ENCODE measurements around the gene NEUROG2.
"Not testable (repeated sequence)": the region's sequence is repeated elsewhere in the genome, so short reads cannot be mapped to it uniquely, and the experiment has no call there.

The NEUROG2 gene

DNA sequence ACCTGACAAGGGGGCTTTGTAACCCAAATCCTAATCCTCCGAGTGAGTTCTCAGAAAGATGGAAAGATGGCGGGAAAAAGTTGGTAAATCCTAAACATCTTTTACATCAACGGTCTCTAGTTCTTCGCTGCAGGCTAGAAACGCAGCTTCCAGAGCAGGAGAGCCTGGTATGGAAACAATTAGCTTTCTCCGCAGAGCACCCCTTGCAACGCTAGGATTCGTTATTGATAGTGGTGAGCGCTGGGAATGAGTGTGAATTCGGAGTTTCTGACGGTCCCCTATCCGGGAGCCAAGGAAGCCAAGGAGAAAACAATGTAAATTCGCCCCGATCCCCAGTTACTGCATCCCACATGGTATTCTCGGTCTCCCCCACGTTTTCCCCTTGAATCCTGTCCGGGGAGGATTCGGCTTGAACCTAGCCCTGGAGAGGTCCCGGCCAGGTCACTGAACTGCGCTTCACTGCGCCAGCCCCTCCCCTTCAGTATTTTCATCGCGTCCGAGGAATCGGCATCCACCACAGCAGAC, 4.7 kb upstream of the NEUROG2 start:
- DNase-seq = no peak

DNA sequence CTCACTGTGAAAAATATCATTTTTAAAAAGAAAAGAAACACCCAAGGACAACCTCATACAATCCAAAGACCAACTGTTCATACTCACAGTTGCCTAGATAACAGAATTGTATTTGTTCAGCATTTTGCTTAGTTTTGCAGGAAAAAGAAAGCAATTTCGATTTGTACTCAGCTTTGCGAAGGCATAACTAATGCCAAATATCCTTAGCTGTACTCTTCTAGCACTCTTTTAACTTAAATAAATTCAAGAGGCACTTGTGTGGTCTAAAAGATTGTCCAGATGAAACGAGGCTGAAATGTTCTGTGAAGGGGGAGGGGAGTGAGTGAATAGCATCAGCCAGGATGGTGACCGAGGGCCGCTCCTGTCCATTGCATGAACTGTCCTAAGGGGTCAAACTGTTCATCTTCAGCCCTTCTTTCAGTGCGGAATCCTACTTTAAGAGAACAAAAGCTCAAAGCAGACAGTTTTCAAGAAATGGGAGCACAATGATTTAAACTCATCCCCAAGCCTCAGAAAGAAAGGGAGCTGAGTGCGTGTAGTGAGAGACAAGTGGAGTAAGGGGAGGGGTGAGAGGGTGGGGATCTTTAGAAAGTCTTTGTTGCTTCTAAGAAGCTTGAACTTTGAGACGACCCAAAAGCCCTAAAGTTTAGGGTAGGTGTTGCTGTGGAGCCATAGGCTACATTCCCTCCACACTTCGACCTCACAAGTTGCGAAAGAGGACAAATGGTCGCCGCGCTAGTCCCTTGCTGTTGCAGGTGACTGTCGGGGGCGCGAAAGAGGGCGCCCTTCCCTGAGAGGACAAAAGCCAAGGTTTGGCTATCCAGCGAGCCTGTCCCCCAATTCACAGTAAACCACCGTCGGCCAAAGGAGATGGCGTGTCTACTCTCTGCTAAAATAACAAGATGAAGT, 4.0 kb upstream of the NEUROG2 start:
- no peak for DNase-seq

DNA sequence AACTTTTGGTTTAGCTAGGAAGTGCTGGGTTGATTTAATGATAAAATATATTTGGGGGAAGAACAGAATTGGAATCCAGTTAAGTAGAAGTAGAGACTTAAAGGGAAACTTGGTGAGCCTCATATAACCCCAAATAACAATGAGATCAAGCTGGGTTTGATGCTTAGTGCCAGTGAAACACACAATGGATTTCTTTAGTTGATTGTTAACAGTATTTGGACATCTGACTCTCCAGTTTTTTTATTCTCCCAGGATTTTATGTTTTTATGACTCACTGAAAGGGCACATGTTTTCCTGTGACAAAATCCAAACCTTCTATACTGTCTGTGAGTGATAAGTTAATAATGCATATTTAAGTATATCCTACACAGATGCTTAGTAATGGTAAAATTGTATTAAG, 2.7 kb upstream of the NEUROG2 start:
- no peak for DNase-seq

DNA sequence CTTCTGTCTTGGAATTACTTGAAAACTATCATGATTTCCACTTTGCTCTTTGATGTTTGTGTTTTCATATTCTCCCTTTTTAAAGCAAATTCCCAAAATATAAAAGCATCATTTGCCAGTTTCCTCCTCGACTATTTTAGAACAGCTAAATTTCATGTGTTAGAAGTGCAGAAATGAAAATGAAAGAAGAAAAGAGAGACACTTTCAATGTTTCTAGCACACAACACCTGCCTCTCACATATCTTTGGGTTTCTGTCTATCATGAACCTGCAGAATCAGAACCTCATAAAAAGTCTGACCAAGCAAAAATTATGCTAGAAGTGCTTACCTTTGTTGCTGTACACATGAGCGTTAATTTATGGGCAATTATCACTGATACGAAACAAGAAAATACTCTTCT, 1.9 kb upstream of the NEUROG2 start:
- DNase-seq = no peak

DNA sequence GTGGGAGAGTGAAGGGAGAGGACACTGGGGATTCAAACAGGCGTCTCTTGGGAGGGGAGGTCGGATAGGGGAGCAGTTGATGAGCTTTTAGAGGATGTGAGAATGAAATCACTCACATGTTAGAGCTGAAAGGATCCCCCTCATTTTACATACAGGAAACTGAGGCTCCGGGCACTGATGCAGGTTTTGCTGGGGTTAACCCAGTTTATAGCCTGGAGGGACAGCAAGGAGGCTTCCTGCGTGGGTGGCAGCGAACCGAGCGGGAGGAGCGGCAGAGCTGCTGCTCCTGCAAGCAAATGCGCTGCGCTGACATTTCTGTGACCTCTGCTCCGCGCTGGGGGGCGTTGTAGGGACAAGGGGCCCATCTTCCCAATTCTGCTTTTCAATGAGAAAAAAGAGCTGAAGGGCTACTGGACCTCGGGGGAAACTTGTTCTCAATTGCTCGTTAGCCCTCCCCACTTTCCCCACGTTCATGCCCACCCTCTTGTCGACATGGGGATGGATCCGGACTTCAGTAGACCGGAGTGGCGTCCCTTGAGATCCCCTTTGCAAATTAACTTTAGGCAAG, 1.2 kb upstream of the NEUROG2 start:
- no peak for DNase-seq

DNA sequence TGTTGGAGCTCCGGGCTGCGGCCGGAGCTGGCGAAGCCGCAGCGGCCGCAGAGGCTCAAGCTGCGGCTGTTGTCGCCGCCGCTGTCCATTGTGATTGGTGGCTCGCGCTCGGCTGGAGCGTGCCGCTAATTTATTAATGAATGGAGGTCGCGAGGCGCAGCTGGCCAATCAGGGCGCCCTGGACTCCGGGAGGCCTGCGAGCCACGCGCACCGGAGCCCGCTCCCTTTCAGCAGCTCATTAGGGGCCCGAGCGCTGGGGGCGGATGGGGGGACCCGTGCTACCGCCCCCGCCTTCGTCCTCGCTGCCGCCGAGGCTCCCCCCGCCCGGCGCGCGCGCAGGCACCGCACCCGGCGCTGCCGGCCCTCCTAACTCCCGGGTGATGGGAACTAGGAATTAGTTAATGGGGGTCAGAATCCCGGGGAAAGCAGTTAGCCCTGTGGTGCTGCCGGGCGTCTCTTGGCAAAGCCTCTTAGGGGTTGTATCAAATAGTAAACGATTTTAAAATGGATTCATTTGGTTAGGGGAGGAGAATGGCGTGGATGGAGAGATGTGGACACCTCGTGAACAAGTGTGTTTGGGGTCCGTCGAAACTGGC, 589 bp upstream of the NEUROG2 start:
- no peak for DNase-seq

DNA sequence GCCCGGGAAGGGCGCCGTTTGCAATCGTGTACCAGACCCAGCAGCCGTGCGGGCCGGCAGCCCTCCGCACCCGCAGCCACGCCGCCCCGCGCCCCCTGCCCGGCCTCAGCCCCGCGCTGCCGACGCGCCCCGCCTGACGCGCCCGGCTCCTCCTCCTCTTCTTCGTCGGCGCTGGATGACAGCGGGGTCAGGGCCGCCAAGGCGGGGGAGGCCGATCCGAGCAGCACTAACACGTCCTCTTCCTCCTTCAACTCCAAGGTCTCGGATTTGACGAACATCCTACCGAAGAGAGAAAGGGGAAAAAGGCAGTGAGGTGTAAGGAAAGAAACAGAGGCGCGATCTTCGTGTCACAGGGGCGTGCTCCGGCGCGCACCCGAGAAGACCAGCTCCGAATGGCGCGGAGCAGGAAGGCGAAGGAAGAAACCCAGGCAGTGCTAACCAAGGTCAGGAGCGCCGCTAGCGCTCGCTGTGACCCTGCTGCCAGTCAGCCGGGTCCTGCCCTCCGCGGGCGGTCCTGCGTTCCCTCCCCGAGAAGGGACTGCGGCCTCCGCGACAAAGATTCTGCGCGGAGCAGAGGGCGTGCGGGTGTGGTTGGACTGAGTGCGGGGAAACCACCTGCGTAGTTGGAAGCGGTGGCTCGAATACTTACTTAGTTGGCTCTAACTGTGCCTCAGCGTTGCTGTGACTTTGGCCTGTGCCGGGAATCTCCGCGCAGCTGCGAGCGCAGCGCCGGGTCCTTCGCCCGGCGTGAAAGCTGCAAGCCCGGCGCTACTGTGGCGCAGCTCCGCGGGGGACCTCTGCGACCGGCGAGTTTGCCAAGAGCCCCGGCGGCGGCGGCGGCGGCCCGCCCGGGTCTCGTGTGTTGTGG, 548 bp downstream of the NEUROG2 start:
- DNase-seq = peak; percentile 31

DNA sequence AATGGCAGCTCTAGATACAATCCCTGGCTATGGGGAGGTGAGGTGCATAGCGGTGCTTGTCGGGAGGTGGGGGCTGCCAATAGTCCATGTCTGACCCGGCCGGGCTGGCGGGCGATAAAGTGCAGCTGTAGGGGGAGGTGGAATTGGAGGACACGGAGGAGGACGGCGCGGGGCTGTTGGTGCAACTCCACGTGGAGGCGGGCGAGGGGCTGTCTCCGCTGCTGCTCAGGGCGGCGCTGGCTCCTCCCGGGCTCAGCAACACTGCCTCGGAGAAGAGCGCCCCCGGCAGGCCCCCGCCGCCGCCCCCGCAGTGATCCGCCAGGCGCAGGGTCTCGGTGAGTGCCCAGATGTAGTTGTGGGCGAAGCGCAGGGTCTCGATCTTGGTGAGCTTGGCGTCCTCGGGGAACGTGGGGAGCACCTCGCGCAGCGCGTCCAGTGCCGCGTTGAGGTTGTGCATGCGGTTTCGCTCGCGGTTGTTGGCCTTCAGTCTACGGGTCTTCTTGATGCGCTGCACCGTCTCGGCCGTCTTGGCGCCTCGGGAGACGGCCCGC, 1.3 kb downstream of the NEUROG2 start:
- no peak for DNase-seq

DNA sequence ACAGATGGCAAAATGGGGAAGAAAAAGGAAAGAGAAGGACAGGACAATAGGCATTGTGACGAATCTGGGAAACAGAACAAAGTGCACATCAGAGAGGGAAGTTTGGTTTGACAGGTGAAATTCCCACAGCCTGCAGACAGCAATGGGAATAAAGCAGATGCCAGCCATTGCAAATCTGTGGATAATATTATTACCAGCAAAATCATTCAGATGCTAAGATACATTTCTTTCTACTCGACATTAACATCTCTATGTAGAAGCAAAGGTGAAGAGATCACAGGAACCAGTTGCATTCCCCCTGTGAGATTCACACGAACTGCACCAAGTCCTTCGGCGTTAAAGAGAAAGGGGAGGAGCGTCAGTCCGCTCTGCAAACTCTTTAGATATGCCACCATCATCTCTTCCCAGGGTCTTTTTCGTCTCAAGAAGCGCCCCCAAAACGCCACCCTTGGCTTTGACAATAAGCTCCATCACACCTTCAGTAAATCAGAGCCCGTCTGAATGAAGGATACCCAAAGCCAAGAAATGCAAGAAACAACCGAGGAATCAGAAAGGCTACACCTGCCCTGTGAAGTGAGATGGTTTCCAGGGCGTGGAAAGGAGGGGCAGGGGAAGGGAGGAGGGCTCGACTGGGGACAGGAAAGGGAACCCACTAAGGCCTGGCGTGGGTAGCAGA, 1.9 kb downstream of the NEUROG2 start:
- DNase-seq = no peak

DNA sequence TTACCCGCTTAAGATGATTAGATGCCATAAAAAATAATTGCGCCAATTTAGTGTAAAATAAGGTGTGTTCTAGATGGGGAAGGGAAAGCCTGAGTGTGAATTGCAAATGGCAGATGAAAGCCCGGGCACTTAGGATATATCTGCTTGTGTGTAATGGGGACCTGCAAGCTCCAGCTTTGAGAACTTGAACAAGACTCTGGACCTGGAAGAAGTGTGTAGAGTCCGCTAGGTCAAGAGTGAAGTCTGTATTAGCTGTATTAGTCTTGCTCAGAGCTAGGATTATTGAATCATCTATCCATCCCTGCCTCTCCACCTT, 4.2 kb downstream of the NEUROG2 start:
- no peak for DNase-seq

DNA sequence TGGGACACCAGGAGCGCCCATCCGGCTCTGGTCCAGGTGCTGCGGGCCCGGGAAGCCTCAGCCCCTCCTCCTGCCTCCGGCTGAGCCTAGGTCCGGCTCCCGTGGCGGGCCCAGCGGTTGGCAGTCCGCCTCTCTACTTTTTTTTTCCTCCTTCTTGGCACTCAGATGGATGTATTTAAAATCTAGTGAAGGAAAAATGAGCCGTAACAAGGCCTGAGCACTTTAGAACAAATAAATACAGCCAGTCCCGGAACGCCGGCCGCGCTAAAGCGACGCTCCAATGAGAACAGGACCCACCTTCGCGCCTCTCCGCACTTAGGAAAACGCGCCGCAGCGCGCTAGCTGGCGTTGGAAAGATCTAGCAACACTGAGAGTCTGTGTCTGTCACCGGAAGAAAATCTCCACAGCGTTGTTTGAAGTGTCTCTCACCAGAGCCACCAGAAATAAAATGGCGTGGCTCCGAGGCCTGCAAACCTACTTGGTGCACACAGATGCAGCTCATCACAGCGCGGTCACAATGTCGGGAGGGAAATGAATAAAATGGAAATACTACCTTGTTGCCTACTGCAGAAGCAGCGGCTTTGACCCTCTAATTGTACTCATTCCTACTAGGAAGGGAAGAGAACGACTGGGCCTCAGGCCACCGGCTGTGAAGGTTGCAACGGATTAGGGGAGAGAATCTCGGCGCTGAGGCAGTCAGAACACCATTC, 4.7 kb downstream of the NEUROG2 start:
- no peak for DNase-seq

DNA sequence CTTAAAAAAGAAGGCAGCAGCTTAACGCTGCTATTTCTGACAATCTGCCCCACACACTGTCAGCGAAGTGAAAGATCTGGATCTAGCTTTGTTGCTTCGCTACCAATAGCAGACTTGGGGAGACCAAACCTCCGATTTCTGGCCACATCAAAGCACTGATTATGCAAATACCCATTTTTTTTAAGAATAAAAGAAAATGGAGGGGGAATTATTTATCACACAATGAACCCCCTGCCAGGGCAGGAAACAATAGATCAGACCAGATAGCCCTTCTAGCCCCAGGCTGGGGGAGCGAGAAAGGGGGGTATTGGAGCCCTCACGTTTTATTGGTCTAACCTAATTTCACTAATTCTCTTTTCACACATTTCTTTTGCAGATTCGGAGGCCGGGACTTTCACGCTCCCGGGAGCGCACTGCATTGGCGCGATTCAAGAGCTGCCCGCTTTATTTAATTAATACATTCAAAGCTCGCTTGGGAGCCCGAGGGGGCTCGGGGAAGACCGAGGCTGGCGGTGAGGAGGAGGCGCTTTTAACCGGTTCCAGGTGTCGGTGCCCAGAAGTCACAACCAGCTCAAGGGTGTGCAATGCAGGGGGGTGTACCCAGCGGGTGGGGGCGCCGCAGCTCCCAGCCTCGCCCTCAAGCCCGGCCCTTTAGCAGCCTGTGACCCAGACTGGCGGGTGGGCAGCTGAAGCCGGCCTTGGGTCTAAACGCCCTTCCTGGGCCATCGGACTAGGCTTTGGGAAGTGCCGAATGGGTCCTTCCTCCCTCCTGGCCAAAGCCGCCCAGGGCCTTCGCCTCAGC, 5.5 kb downstream of the NEUROG2 start:
- DNase-seq = no peak

DNA sequence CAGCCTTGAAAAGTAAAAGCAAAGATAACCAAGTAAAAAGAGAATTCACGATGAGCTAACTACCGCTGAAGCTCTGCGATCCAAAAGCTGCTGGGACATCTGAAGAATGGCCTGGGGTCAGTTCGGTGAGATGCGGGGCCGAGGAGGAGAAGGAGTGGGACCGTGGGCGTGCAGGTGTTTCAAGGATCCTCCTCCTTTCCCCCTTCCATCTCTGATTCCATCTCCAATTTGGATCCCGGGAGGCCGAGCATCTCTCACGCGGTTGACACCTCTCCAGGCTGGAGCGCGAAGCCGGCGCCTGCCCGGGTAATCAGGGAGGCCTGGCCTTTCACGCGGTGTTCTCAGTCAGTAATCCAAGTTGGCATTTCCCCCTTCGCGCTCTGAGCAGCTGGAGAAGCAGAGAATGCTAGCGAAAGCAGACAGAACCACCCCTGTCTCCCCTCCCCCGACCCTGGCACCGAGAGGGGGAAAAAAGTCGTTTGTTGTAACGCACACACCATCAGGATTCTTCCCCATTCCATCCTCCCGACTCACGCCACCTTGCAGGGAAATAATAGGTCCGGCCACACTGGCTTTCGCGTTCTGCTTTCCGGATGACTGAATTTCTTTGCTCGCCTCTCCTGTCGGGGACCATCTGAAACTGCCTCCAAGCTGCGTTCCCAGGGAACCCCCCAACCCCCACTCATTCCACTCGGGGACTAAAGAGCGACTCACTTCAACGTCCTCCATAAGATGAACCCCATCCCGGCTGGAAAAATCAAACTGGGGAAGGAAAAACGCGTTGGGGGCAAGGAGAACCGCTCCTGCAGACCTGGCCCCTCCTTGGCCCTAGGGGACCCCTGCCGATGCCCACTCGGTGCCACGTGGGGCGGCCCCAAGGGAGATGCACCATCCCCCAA, 6.5 kb downstream of the NEUROG2 start:
- DNase-seq = no peak

DNA sequence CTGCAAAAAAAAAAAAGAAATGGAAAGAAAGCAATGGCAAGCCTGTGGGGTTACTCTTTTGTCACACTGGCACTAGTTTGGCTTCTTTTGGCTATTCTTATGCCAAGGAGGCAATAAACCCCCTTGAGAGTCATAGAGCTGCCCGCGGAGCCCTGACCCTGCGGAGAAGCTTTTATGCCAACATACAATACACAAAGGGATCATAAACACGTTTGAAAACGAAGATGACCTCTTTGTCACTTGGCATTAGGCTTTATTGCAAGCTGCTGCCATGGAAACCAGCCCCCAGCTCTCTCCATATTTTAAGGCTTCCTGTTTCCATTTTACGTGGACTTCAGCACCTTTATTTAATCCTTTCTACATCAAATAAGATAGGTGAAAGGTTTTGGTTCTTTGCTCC, 7.6 kb downstream of the NEUROG2 start:
- DNase-seq = no peak

DNA sequence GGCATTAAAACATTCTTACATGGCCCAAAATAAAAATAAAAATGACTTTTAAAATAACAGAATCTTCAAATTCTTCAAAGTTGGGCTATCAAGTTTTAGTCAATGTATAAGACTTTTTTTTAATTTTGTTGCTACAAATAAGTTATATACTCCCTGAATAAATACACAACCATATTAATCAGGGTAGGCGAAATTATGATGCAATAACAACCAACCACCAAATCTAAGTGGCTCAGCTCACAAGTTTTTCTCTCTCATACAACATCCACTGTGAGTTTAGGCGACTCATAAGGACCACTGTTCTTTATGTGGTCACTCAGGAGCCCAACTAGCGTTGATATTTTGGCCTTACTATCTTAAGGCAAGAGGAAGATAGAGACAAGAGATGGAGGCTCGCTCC, 11.2 kb downstream of the NEUROG2 start:
- no peak for DNase-seq

DNA sequence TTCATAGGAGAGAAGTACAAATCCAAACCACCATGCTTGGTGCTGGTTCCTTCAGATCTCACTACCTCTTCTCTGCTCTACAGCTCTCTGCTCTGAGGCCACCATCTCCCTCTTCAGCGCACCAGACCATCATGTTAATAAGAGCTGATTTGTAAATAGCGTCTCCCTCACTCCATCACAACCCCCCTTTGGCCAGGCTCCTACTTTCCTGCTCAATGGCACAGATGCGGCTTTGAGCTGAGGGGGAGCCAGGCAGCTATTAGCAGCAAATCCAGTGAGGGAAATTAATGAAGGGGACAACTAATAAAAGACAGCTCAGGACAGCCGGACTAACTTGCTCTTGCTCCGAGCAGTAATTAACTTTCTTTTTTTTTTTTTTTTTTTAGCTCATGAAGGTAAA, 13.1 kb downstream of the NEUROG2 start:
- DNase-seq = no peak

DNA sequence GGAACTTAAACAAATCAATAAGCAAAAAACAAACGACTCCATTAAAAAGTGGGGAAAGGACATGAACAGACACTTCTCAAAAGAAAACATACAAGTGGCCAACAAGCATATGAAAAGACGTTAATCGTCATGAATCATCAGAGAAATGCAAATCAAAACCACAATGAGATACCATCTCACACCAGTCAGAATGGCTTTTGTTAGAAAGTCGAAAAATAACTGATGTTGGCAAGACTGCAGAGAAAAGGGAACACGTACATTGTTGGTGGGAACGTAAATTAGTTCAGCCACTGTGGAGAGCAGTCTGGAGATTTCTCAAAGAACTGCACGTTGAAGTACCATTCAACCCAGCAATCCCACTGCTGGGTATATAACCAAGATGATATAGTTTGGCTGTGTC, 23.7 kb downstream of the NEUROG2 start:
- no peak for DNase-seq

DNA sequence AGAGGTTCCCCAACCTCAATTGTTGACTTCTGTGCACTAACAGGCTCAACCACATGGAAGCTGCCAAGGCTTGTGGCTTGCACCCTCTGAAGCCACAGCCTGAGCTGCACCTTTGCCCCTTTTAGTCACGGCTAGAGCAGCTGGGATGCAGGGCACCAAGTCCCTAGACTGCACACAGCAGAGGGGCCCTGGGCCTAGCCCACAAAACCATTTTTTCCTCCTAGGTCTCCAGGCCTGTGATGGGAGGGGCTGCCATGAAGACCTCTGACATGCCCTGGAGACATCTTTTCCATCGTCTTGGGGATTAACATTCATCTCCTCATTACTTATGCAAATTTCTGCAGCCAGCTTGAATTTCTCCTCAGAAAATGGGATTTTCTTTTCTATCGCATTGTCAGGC, 25.2 kb downstream of the NEUROG2 start:
- DNase-seq = not testable (repeated sequence)

DNA sequence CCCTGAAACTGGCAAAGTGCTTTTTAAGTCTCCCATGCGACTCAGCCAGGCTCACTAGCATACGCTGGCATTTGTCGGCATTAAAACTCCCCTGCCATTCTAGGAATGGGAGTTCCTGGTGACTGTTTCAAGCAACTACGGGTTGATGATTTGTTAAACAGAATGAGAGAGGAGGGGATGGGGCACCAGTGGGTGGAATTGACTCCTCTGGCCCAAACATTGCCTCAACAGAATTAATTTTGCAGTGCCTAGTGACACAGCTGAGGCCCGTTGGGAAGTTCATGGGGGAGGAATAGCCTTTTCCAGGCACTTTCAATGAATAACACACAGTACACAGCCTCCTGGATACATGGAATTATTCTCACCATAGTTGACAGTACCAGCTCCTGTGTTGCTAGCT, 30.1 kb downstream of the NEUROG2 start:
- DNase-seq = no peak

DNA sequence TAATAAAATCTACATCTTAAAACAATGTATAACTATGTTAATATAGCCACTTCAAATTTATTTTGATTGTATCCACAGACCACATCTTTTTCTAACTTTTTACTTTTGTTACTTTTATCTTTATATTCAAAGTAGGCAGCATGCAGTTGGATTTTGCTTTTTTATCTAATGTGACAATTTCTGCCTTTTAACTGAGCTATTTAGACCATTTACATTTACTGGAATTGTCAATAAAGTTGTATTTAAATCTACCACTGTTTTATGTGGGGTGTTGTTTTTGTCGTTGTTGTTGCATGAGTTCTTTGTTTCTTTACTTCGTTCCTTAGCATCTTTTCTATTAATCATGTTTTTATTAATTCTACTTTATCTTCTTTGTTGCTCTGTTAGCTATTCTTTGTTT, 42.0 kb downstream of the NEUROG2 start:
- no peak for DNase-seq
